H1 (cell line): ENCODE data around the gene PLP2. TPM values are rescaled to one million over a fixed set of nuclear protein-coding genes. Genes with fewer than 3 reads are reported as not detected.

Source experiments
- CTCF ChIA-PET: fragments of 300-600 bp; sonication (Branson Sonifier 250); formaldehyde crosslinking; loops from one replicate; lab custom pipeline; 2021; ENCODE audit not compliant: partially characterized antibody; lab: Charles Lee
- POLR2A ChIA-PET: fragments of 300-600 bp; sonication (Branson Sonifier 250); formaldehyde crosslinking; loops from one replicate; lab custom pipeline; 2021; ENCODE audit warnings: inconsistent platforms; ENCODE audit not compliant: partially characterized antibody; lab: Charles Lee
- DNase-seq, 2 experiments: peaks; one replicate each; pipeline versions ENCODE4 v3.0.0 to v3.0.0-alpha.2; 2010 to 2022; ENCODE audit warnings: low spot score in 2 of 2, low read depth in 1 of 2, mixed read lengths in 1 of 2
- FAIRE-seq: peaks from 2 replicates; lab custom pipeline; 2011; peaks lifted over from hg19 to GRCh38; lab: Jason Lieb, UNC
- H2AFZ ChIP-seq: 2 replicates; pipeline ENCODE4 v1.8.1; 2012; ENCODE audit warnings: low read length, inconsistent platforms
- H2AK5ac ChIP-seq: 2 replicates; pipeline ENCODE4 v1.6.1; 2013; ENCODE audit warnings: low read depth, low read length
- H2BK120ac ChIP-seq: replicated peaks from 2 replicates; pipeline ENCODE3; 2013; ENCODE audit warnings: low read depth, low read length, inconsistent platforms
- H2BK12ac ChIP-seq: 2 replicates; pipeline ENCODE4 v1.6.1; 2013; ENCODE audit warnings: low read depth, low read length
- H2BK15ac ChIP-seq: 2 replicates; pipeline ENCODE4 v1.6.1; 2013; ENCODE audit warnings: low read length
- H2BK20ac ChIP-seq: 2 replicates; pipeline ENCODE4 v1.6.1; 2013; ENCODE audit warnings: low read length
- H2BK5ac ChIP-seq: 2 replicates; pipeline ENCODE4 v1.6.1; 2013; ENCODE audit warnings: low read depth, low read length
- H3K14ac ChIP-seq: 2 replicates; pipeline ENCODE4 v1.6.1; 2013; ENCODE audit warnings: inconsistent platforms; ENCODE audit not compliant: insufficient read length
- H3K18ac ChIP-seq: 2 replicates; pipeline ENCODE4 v1.6.1; 2013; ENCODE audit warnings: low read length; ENCODE audit errors: extremely low read depth
- H3K23ac ChIP-seq: 2 replicates; pipeline ENCODE4 v1.6.1; 2013; ENCODE audit warnings: inconsistent platforms; ENCODE audit not compliant: insufficient read length
- H3K23me2 ChIP-seq: 2 replicates; pipeline ENCODE4 v1.6.1; 2013; ENCODE audit warnings: low read depth, low read length
- H3K27ac ChIP-seq: 2 replicates; pipeline ENCODE4 v1.6.1; 2011; ENCODE audit warnings: low read depth, low read length, inconsistent platforms
- H3K27me3 ChIP-seq, 4 experiments: replicated peaks in 1 of 4; 1 replicate in 1 of 4; 2 replicates in 3 of 4; pipeline versions ENCODE4 v1.6.1 to v1.8.1; 2011 to 2013; ENCODE audit warnings: low read length in 3 of 4, mild to moderate bottlenecking in 3 of 4, inconsistent platforms in 2 of 4, mixed read lengths in 2 of 4, moderate library complexity in 1 of 4; ENCODE audit not compliant: control insufficient read depth in 3 of 4, insufficient read depth in 3 of 4; ENCODE audit errors: extremely low read depth in 1 of 4
- H3K36me3 ChIP-seq, 4 experiments: 2 replicates each; pipeline versions ENCODE4 v1.6.1 to v1.8.1; 2011 to 2013; ENCODE audit warnings: mild to moderate bottlenecking in 4 of 4, low read length in 3 of 4, moderate library complexity in 2 of 4, control low read depth in 1 of 4, inconsistent platforms in 1 of 4; ENCODE audit not compliant: insufficient read depth in 4 of 4, control insufficient read depth in 2 of 4
- H3K4ac ChIP-seq: replicated peaks from 2 replicates; pipeline ENCODE3; 2013; ENCODE audit warnings: low read length, low read depth, mixed read lengths, inconsistent platforms; ENCODE audit not compliant: insufficient read length
- H3K4me1 ChIP-seq, 4 experiments: replicated peaks in 1 of 4; 1 replicate in 1 of 4; 2 replicates in 3 of 4; pipeline versions ENCODE4 v1.6.1 to v1.8.1; 2011 to 2013; ENCODE audit warnings: low read length in 3 of 4, inconsistent platforms in 2 of 4, mixed read lengths in 1 of 4; ENCODE audit not compliant: insufficient read depth in 4 of 4, control insufficient read depth in 3 of 4
- H3K4me2 ChIP-seq, 2 experiments: 2 replicates each; pipeline versions ENCODE4 v1.6.1 to v1.8.1; 2011 to 2013; ENCODE audit warnings: low read depth in 2 of 2, low read length in 2 of 2, control low read depth in 1 of 2, inconsistent platforms in 1 of 2, mild to moderate bottlenecking in 1 of 2; ENCODE audit not compliant: insufficient read depth in 1 of 2
- H3K4me3 ChIP-seq, 4 experiments: fragments of 200-600, 300-600 bp in 1 of 4; sonication (generic), shearing (Covaris generic), sonication (Bioruptor Twin) in 1 of 4; 2 replicates each; pipeline versions ENCODE4 v1.5.1 to v1.8.1; 2011 to 2016; ENCODE audit warnings: low read length in 4 of 4, low read depth in 3 of 4, control low read depth in 2 of 4, inconsistent platforms in 2 of 4, mild to moderate bottlenecking in 2 of 4, mixed read lengths in 1 of 4, moderate library complexity in 1 of 4; ENCODE audit not compliant: insufficient read depth in 2 of 4; ENCODE audit errors: extremely low read depth in 1 of 4
- H3K56ac ChIP-seq: replicated peaks from 2 replicates; pipeline ENCODE3; 2013; ENCODE audit warnings: low read depth, mild to moderate bottlenecking, mixed read lengths, low read length, inconsistent platforms; ENCODE audit not compliant: insufficient read length
- H3K79me1 ChIP-seq: 2 replicates; pipeline ENCODE4 v1.6.1; 2013; ENCODE audit warnings: low read depth, low read length, control low read depth
- H3K79me2 ChIP-seq, 2 experiments: 2 replicates each; pipeline versions ENCODE4 v1.6.1 to v1.8.1; 2012 to 2013; ENCODE audit warnings: low read length in 2 of 2, mild to moderate bottlenecking in 2 of 2, inconsistent platforms in 1 of 2; ENCODE audit not compliant: insufficient read depth in 2 of 2, control insufficient read depth in 1 of 2
- H3K9ac ChIP-seq, 4 experiments: replicated peaks in 1 of 4; 1 replicate in 1 of 4; 2 replicates in 3 of 4; pipeline versions ENCODE4 v1.6.1 to v1.8.1; 2011 to 2013; ENCODE audit warnings: low read depth in 3 of 4, low read length in 3 of 4, control low read depth in 2 of 4, mild to moderate bottlenecking in 2 of 4, moderate library complexity in 2 of 4, inconsistent platforms in 1 of 4; ENCODE audit errors: extremely low read depth in 1 of 4
- H3K9me3 ChIP-seq, 2 experiments: 2 replicates each; pipeline versions ENCODE4 v1.6.1 to v1.8.1; 2012 to 2013; ENCODE audit warnings: mild to moderate bottlenecking in 2 of 2, moderate library complexity in 2 of 2, control low read depth in 1 of 2, inconsistent platforms in 1 of 2, low read depth in 1 of 2, low read length in 1 of 2, mixed read lengths in 1 of 2; ENCODE audit not compliant: insufficient read depth in 2 of 2
- H4K20me1 ChIP-seq, 2 experiments: replicated peaks in 1 of 2; 2 replicates each; pipeline versions ENCODE3 to v1.8.1; 2011 to 2013; ENCODE audit warnings: inconsistent platforms in 2 of 2, low read length in 2 of 2, mild to moderate bottlenecking in 1 of 2; ENCODE audit not compliant: insufficient read depth in 2 of 2, control insufficient read depth in 1 of 2
- H4K5ac ChIP-seq: 2 replicates; pipeline ENCODE4 v1.6.1; 2013; ENCODE audit warnings: low read length, low read depth, mixed read lengths, inconsistent platforms; ENCODE audit not compliant: insufficient read length
- H4K8ac ChIP-seq: 2 replicates; pipeline ENCODE4 v1.8.0; 2013; ENCODE audit warnings: mild to moderate bottlenecking, moderate library complexity, low read length, inconsistent platforms; ENCODE audit not compliant: insufficient read depth; ENCODE audit errors: extremely low read depth
- H4K91ac ChIP-seq: replicated peaks from 2 replicates; pipeline ENCODE3; 2013; ENCODE audit warnings: low read length, mixed read lengths, inconsistent platforms; ENCODE audit not compliant: insufficient read length
- CEBPB ChIP-seq: IDR thresholded peaks from 2 replicates; pipeline ENCODE4 v1.6.1; 2012; ENCODE audit warnings: low read depth, low read length
- CHD2 ChIP-seq: IDR thresholded peaks from 2 replicates; pipeline ENCODE4 v1.6.1; 2012; ENCODE audit warnings: low read length, improper control_type of control experiment
- HDAC6 ChIP-seq: IDR thresholded peaks from one replicate; pipeline ENCODE4 v1.7.1; 2012; ENCODE audit warnings: low read depth, mild to moderate bottlenecking, inconsistent platforms, low read length, moderate library complexity
- JUN ChIP-seq: IDR thresholded peaks from 2 replicates; pipeline ENCODE4 v1.6.1; 2011; ENCODE audit warnings: low read depth, mild to moderate bottlenecking, improper control_type of control experiment, low read length
- KDM5A ChIP-seq: fragments of 200-600 bp; IDR thresholded peaks from 2 replicates; pipeline ENCODE4 v1.7.1; 2012; ENCODE audit warnings: mild to moderate bottlenecking, low read length, inconsistent platforms, mixed read lengths
- SAP30 ChIP-seq: fragments of 300-600 bp; sonication (generic); IDR thresholded peaks from 2 replicates; pipeline ENCODE4 v1.7.1; 2012; ENCODE audit warnings: low read length, moderate library complexity, mild to moderate bottlenecking, inconsistent platforms; ENCODE audit not compliant: insufficient read depth, insufficient replicate concordance
- SIX5 ChIP-seq: IDR thresholded peaks from 2 replicates; pipeline ENCODE4 v1.6.1; 2011; ENCODE audit warnings: mild to moderate bottlenecking, low read depth, low read length
- SP4 ChIP-seq: IDR thresholded peaks from 2 replicates; pipeline ENCODE4 v1.6.1; 2012; ENCODE audit warnings: low read length, inconsistent platforms
- TAF1 ChIP-seq: IDR thresholded peaks from 2 replicates; pipeline ENCODE4 v1.6.1; 2011; ENCODE audit warnings: mild to moderate bottlenecking, low read depth, low read length
- USF2 ChIP-seq: IDR thresholded peaks from 2 replicates; pipeline ENCODE4 v1.6.1; 2011; ENCODE audit warnings: low read length, improper control_type of control experiment
- YY1 ChIP-seq: IDR thresholded peaks from 2 replicates; pipeline ENCODE4 v1.6.1; 2011; ENCODE audit warnings: low read depth, mild to moderate bottlenecking, low read length
- WGBS, 2 experiments: shearing (Covaris generic) in 1 of 2; methylation state at CpG; one replicate each; pipeline versions ENCODE4 v1.1.6 to v1.1.7; 2013 to 2015; ENCODE audit warnings: low lambda C conversion rate in 2 of 2, mixed read lengths in 2 of 2, inconsistent platforms in 1 of 2, low coverage in 1 of 2, missing lambda C conversion rate in 1 of 2; ENCODE audit not compliant: insufficient replicate concordance in 2 of 2, insufficient coverage in 1 of 2, insufficient read length in 1 of 2; ENCODE audit errors: extremely low coverage in 1 of 2, missing lambda C conversion rate in 1 of 2; 5-methylcytosine and 5-hydroxymethylcytosine counted together
- polyA plus RNA-seq, 7 experiments: library from polyadenylated mRNA; depleted of rRNA in 3 of 7; stranded (reverse) in 5 of 7; unstranded in 2 of 7; fragments of >200 nt in 5 of 7; fragments of 200-250 nt in 2 of 7; gene quantifications; 1 replicate in 5 of 7; 2 replicates in 1 of 7; 4 replicates in 1 of 7; pipeline versions ENCODE4 v1.2.1 to v1.2.3, GENCODE V29; 2011 to 2013; ENCODE audit warnings: missing spikeins in 2 of 7, mixed read lengths in 2 of 7
- total RNA-seq: library from RNA; stranded (reverse); fragmentation: NEBNext Ultra II Directional; extraction: Animal tissue kit (Norgen Biotek cat#: 25700); gene quantifications from 2 replicates; pipeline ENCODE4 v1.2.1, GENCODE V29; 2021
- TF ChIP-seq, protein P1 (sequence below), 3 experiments: IDR thresholded peaks; 1 replicate in 2 of 3; 2 replicates in 1 of 3; pipeline versions ENCODE4 v1.5.1 to v1.6.1; 2011; ENCODE audit warnings: low read length in 3 of 3, mild to moderate bottlenecking in 3 of 3, inconsistent platforms in 2 of 3, low read depth in 1 of 3, moderate library complexity in 1 of 3; ENCODE audit not compliant: insufficient read depth in 1 of 3; ENCODE audit errors: control extremely low read depth in 1 of 3

Gene PLP2
- total and polyA plus RNA-seq, 2 of the 8 experiments (the other 6 are each of a cell fraction or from before 2014, with no cell fraction given) = 10.3 to 23.4 TPM

DNA sequence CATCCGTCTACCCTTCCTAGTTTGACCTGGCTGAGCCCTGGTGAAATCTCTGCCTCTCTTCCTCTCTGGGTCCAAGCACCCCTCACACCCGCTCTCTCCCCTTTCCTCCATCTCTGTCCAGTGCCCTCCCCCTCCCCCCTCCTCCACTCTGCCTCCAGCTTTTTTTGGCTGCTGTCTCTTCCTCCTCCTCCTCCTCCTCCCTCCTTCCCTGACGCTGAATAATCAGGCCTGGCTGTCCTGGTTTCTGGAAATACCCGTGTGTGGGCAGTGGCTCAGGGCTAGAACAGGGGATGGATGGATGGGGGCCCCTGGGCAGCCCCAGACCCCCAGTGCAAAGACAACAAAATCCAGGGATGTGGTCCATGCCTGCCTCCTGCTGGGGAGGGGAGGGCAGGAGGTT is 33.0 kb downstream of the PLP2 start:
- Histone ChIP-seq H2BK120ac (no peak overlapping the region), H3K36me3 (no peaks in the 10 kb centered on the region)
- no peak for TF ChIP-seq CEBPB
- TF ChIP-seq SIX5 = no peak
- TF ChIP-seq SP4 = no peak
- TF ChIP-seq YY1 = no peak
- TF ChIP-seq JUN = no peak
- no peak for TF ChIP-seq CHD2
- no peak for TF ChIP-seq USF2
- TF ChIP-seq SAP30 = no peak
- no peak for TF ChIP-seq TAF1
- TF ChIP-seq, protein P1, sequence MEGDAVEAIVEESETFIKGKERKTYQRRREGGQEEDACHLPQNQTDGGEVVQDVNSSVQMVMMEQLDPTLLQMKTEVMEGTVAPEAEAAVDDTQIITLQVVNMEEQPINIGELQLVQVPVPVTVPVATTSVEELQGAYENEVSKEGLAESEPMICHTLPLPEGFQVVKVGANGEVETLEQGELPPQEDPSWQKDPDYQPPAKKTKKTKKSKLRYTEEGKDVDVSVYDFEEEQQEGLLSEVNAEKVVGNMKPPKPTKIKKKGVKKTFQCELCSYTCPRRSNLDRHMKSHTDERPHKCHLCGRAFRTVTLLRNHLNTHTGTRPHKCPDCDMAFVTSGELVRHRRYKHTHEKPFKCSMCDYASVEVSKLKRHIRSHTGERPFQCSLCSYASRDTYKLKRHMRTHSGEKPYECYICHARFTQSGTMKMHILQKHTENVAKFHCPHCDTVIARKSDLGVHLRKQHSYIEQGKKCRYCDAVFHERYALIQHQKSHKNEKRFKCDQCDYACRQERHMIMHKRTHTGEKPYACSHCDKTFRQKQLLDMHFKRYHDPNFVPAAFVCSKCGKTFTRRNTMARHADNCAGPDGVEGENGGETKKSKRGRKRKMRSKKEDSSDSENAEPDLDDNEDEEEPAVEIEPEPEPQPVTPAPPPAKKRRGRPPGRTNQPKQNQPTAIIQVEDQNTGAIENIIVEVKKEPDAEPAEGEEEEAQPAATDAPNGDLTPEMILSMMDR (IDR thresholded peaks at IDR 0.05; ENCODE audit: control extremely low read depth in 1 of 3, insufficient read depth in 1 of 3, low read depth in 1 of 3, low read length in 3 of 3) = no peak
- no peak for TF ChIP-seq KDM5A
- no peak for TF ChIP-seq HDAC6

More for the DNA sequence above, 33.0 kb downstream of the PLP2 start:
- no peak overlapping the region for H4K5ac ChIP-seq
- no peaks in the 10 kb centered on the region for H4K20me1 ChIP-seq
- H2BK15ac ChIP-seq = no peak overlapping the region
- H3K27ac ChIP-seq = no peak overlapping the region
- no peak overlapping the region for H3K4me3 ChIP-seq
- no peak overlapping the region for H2AFZ ChIP-seq
- H2BK12ac ChIP-seq = no peak overlapping the region
- DNase-seq (no peak), FAIRE-seq (no peak)
- H3K14ac ChIP-seq = no peak overlapping the region
- no peak overlapping the region for H3K9ac ChIP-seq
- no peaks in the 10 kb centered on the region for H3K27me3 ChIP-seq
- H3K4ac ChIP-seq = no peak overlapping the region
- H3K4me2 ChIP-seq = no peak overlapping the region
- H4K8ac ChIP-seq = no peak overlapping the region
- H2BK5ac ChIP-seq = no peak overlapping the region
- no peak overlapping the region for H3K23ac ChIP-seq
- H3K56ac ChIP-seq = no peak overlapping the region
- no peaks in the 10 kb centered on the region for H3K79me1 ChIP-seq
- 60% methylated on average over 1 of the region's 4 CpGs; no CpG with 5 or more reads in 1 of the 2 experiments for WGBS, 2 experiments
- no peaks in the 10 kb centered on the region for H3K9me3 ChIP-seq
- CTCF ChIA-PET = interaction anchor here (0.6 to 1.2 kb wide), 3 partner anchors 38 to 264 kb away, joined by 3 read pairs; no protein-coding TSS in a partner anchor
- peaks cover 0 to 12% (median 5%) of the 10 kb centered on the region in 4 experiments; a peak in 3 of 7 replicates for H3K4me1 ChIP-seq
- POLR2A ChIA-PET = interaction anchor here (1.0 kb wide), 1 partner anchor 12 kb away, joined by 4 read pairs; no protein-coding TSS in a partner anchor
- no peak overlapping the region for H3K18ac ChIP-seq
- no peak overlapping the region for H2AK5ac ChIP-seq
- no peak overlapping the region for H4K91ac ChIP-seq
- H3K79me2 ChIP-seq = no peaks in the 10 kb centered on the region
- H2BK20ac ChIP-seq = no peak overlapping the region
- no peaks in the 10 kb centered on the region for H3K23me2 ChIP-seq
